SJCRH30 (cell line): ENCODE results near the gene C10orf67. TPM values are rescaled to one million over a fixed set of nuclear protein-coding genes. Genes with fewer than 3 reads are reported as not detected.

Source experiments
- DNase-seq, 2 experiments: peaks; one replicate each; pipeline ENCODE4 v3.0.0-alpha.2; 2015 to 2020
- H3K27ac ChIP-seq: fragments of 250-450 bp; sonication (Bioruptor Pico); 2 replicates; pipeline ENCODE4 v1.5.1; 2020; ENCODE audit warnings: mild to moderate bottlenecking, moderate library complexity
- H3K27me3 ChIP-seq: fragments of 250-450 bp; sonication (Bioruptor Pico); 2 replicates; pipeline ENCODE4 v1.5.1; 2020; ENCODE audit warnings: mild to moderate bottlenecking, moderate library complexity
- H3K36me3 ChIP-seq: fragments of 250-450 bp; sonication (Bioruptor Pico); 2 replicates; pipeline ENCODE4 v1.5.1; 2020; ENCODE audit warnings: mild to moderate bottlenecking, moderate library complexity
- H3K4me1 ChIP-seq: fragments of 250-450 bp; sonication (Bioruptor Pico); 2 replicates; pipeline ENCODE4 v1.5.1; 2020; ENCODE audit warnings: mild to moderate bottlenecking, moderate library complexity
- H3K4me3 ChIP-seq: fragments of 250-450 bp; sonication (Bioruptor Pico); 2 replicates; pipeline ENCODE4 v1.5.1; 2020; ENCODE audit warnings: mild to moderate bottlenecking, moderate library complexity
- H3K9me3 ChIP-seq: fragments of 250-450 bp; sonication (Bioruptor Pico); replicated peaks from 2 replicates; pipeline ENCODE4 v1.5.1; 2020; ENCODE audit warnings: mild to moderate bottlenecking, moderate library complexity
- total RNA-seq: library from RNA; depleted of rRNA; stranded (reverse); fragments of >200 nt; shearing (Covaris generic); gene quantifications from 2 replicates; pipeline ENCODE4 v1.2.3, GENCODE V29; 2014

Gene C10orf67
- total RNA-seq, 1 experiment from 2014 or later, result 0.16 TPM

- H3K36me3 ChIP-seq, result no peaks in the 10 kb centered on the region
- H3K9me3 ChIP-seq, result no peaks in the 10 kb centered on the region
- H3K4me1 ChIP-seq, result no peaks in the 10 kb centered on the region
- DNase-seq, result no peak
- H3K4me3 ChIP-seq, result no peak overlapping the region
- no peak overlapping the region for H3K27ac ChIP-seq
- H3K27me3 ChIP-seq, result no peaks in the 10 kb centered on the region
Measured at GRCh38 chr10:23230582-23230981, 114.0 kb downstream of the C10orf67 start.

- Histone ChIP-seq H3K4me1 (no peaks in the 10 kb centered on the region), H3K9me3 (no peaks in the 10 kb centered on the region), H3K4me3 (no peak overlapping the region), H3K27ac (no peak overlapping the region), H3K27me3 (no peaks in the 10 kb centered on the region), H3K36me3 (no peaks in the 10 kb centered on the region)
- no peak for DNase-seq
Measured at GRCh38 chr10:23217471-23217870, 127.1 kb downstream of the C10orf67 start.

- H3K4me3 ChIP-seq, result no peak overlapping the region
- H3K9me3 ChIP-seq, result no peaks in the 10 kb centered on the region
- H3K27me3 ChIP-seq, result no peaks in the 10 kb centered on the region
- H3K27ac ChIP-seq, result no peak overlapping the region
- DNase-seq, result no peak
- H3K36me3 ChIP-seq, result no peaks in the 10 kb centered on the region
- no peaks in the 10 kb centered on the region for H3K4me1 ChIP-seq
Measured at GRCh38 chr10:23205972-23206642, 138.5 kb downstream of the C10orf67 start.

GRCh38 chr10:23204773-23205172 lies 139.8 kb downstream of the C10orf67 start:
- Histone ChIP-seq H3K36me3 (no peaks in the 10 kb centered on the region), H3K27me3 (no peaks in the 10 kb centered on the region), H3K4me3 (no peak overlapping the region), H3K9me3 (no peaks in the 10 kb centered on the region), H3K27ac (no peak overlapping the region), H3K4me1 (no peaks in the 10 kb centered on the region)
- DNase-seq, result no peak

- Histone ChIP-seq H3K27me3 (no peaks in the 10 kb centered on the region), H3K9me3 (no peaks in the 10 kb centered on the region), H3K4me1 (no peaks in the 10 kb centered on the region), H3K27ac (no peak overlapping the region), H3K36me3 (no peaks in the 10 kb centered on the region), H3K4me3 (no peak overlapping the region)
- DNase-seq, result no peak
Measured at GRCh38 chr10:23203369-23204325, 140.9 kb downstream of the C10orf67 start.

- H3K4me1 ChIP-seq, result no peaks in the 10 kb centered on the region
- H3K36me3 ChIP-seq, result no peaks in the 10 kb centered on the region
- no peak overlapping the region for H3K4me3 ChIP-seq
- no peaks in the 10 kb centered on the region for H3K9me3 ChIP-seq
- H3K27ac ChIP-seq, result no peak overlapping the region
- no peak for DNase-seq
- H3K27me3 ChIP-seq, result no peaks in the 10 kb centered on the region
Measured at GRCh38 chr10:23202779-23203178, 141.8 kb downstream of the C10orf67 start.

- H3K27me3 ChIP-seq, result no peaks in the 10 kb centered on the region
- H3K4me1 ChIP-seq, result peaks cover 3% of the 10 kb centered on the region
- no peak for DNase-seq
- no peak overlapping the region for H3K27ac ChIP-seq
- H3K9me3 ChIP-seq, result no peaks in the 10 kb centered on the region
- H3K36me3 ChIP-seq, result no peaks in the 10 kb centered on the region
- no peak overlapping the region for H3K4me3 ChIP-seq
Measured at GRCh38 chr10:23201837-23202236, 142.8 kb downstream of the C10orf67 start.

- Histone ChIP-seq H3K4me1 (peaks cover 5% of the 10 kb centered on the region), H3K27ac (no peak overlapping the region), H3K27me3 (no peaks in the 10 kb centered on the region), H3K4me3 (no peak overlapping the region), H3K36me3 (no peaks in the 10 kb centered on the region), H3K9me3 (no peaks in the 10 kb centered on the region)
- no peak for DNase-seq
Measured at GRCh38 chr10:23200997-23201652, 143.5 kb downstream of the C10orf67 start.

- Histone ChIP-seq H3K36me3 (no peaks in the 10 kb centered on the region), H3K27me3 (no peaks in the 10 kb centered on the region), H3K4me3 (no peak overlapping the region), H3K9me3 (no peaks in the 10 kb centered on the region), H3K4me1 (peaks cover 5% of the 10 kb centered on the region), H3K27ac (no peak overlapping the region)
- no peak for DNase-seq
Measured at GRCh38 chr10:23200586-23200985, 144.0 kb downstream of the C10orf67 start.

GRCh38 chr10:23199768-23200511 lies 144.7 kb downstream of the C10orf67 start:
- no peaks in the 10 kb centered on the region for H3K27me3 ChIP-seq
- no peaks in the 10 kb centered on the region for H3K9me3 ChIP-seq
- no peak overlapping the region for H3K4me3 ChIP-seq
- H3K27ac ChIP-seq, result no peak overlapping the region
- H3K36me3 ChIP-seq, result no peaks in the 10 kb centered on the region
- no peak for DNase-seq
- peaks cover 5% of the 10 kb centered on the region for H3K4me1 ChIP-seq

GRCh38 chr10:23198940-23199767 lies 145.4 kb downstream of the C10orf67 start:
- Histone ChIP-seq H3K27ac (no peak overlapping the region), H3K9me3 (peaks cover 2% of the 10 kb centered on the region; the same call in 1 of the 2 replicates), H3K36me3 (no peaks in the 10 kb centered on the region), H3K4me1 (peaks cover 5% of the 10 kb centered on the region), H3K27me3 (no peaks in the 10 kb centered on the region), H3K4me3 (no peak overlapping the region)
- DNase-seq, result no peak

GRCh38 chr10:23198610-23198939 lies 146.0 kb downstream of the C10orf67 start:
- Histone ChIP-seq H3K4me1 (peaks cover 5% of the 10 kb centered on the region), H3K9me3 (peaks cover 5% of the 10 kb centered on the region), H3K27ac (no peak overlapping the region), H3K27me3 (no peaks in the 10 kb centered on the region), H3K4me3 (no peak overlapping the region), H3K36me3 (no peaks in the 10 kb centered on the region)
- no peak for DNase-seq

GRCh38 chr10:23197416-23197861 lies 147.2 kb downstream of the C10orf67 start:
- Histone ChIP-seq H3K27ac (no peak overlapping the region), H3K4me3 (no peak overlapping the region), H3K27me3 (no peaks in the 10 kb centered on the region), H3K9me3 (peaks cover 5% of the 10 kb centered on the region), H3K36me3 (no peaks in the 10 kb centered on the region), H3K4me1 (peaks cover 5% of the 10 kb centered on the region)
- DNase-seq, result peak; percentile 84 to 87

- peaks cover 5% of the 10 kb centered on the region for H3K4me1 ChIP-seq
- no peak overlapping the region for H3K27ac ChIP-seq
- no peak overlapping the region for H3K4me3 ChIP-seq
- no peaks in the 10 kb centered on the region for H3K36me3 ChIP-seq
- peaks cover 5% of the 10 kb centered on the region for H3K9me3 ChIP-seq
- no peaks in the 10 kb centered on the region for H3K27me3 ChIP-seq
- no peak for DNase-seq
Measured at GRCh38 chr10:23196915-23197314, 147.7 kb downstream of the C10orf67 start.
